T-cell (primary cell): ENCODE results near the gene CTNNAL1. TPM values are rescaled to one million over a fixed set of nuclear protein-coding genes. Genes with fewer than 3 reads are reported as not detected.

Experiments used
- ATAC-seq, 4 experiments: fragments of 200-7000 bp in 3 of 4; fragments of 150-1000 bp in 1 of 4; cut with Tn5 transposase; replicated peaks in 1 of 4; 1 replicate in 3 of 4; 2 replicates in 1 of 4; pipeline ENCODE4 v1.10.0; 2021; ENCODE audit warnings: moderate library complexity in 3 of 4, mild to moderate bottlenecking in 2 of 4, moderate number of reproducible peaks in 1 of 4
- CTCF ChIA-PET, 2 donors: fragments of 300-600 bp; sonication (Branson Sonifier 250); formaldehyde crosslinking; loops; one replicate each; lab custom pipeline; 2022; ENCODE audit warnings: antibody characterized with exemption in 2 of 2; lab: Charles Lee
- POLR2A ChIA-PET, 2 donors: fragments of 300-600 bp; sonication (Branson Sonifier 250); formaldehyde crosslinking; loops; one replicate each; lab custom pipeline; 2022; ENCODE audit warnings: antibody characterized with exemption in 2 of 2; lab: Charles Lee
- DNase-seq, 35 experiments: peaks; one replicate each; pipeline versions ENCODE4 v3.0.0 to v3.0.0-alpha.2; 2013 to 2023
- H3K27ac ChIP-seq: one replicate; pipeline ENCODE4 v1.5.1; 2013; ENCODE audit warnings: low read length
- H3K27me3 ChIP-seq, 2 experiments: replicated peaks in 1 of 2; 1 replicate in 1 of 2; 2 replicates in 1 of 2; pipeline versions ENCODE4 v1.6.1 to v1.7.0; 2013; ENCODE audit warnings: low read length in 1 of 2, mixed read lengths in 1 of 2; ENCODE audit not compliant: control insufficient read depth in 2 of 2, insufficient read depth in 2 of 2; ENCODE audit errors: extremely low read depth in 1 of 2
- H3K36me3 ChIP-seq, 2 donors: 1 replicate in 1 of 2; 2 replicates in 1 of 2; pipeline versions ENCODE4 v1.6.1 to v1.7.0; 2013; ENCODE audit warnings: low read length in 1 of 2; ENCODE audit not compliant: control insufficient read depth in 2 of 2, insufficient read depth in 1 of 2; ENCODE audit errors: extremely low read depth in 1 of 2
- H3K4me1 ChIP-seq, 2 experiments: 1 replicate in 1 of 2; 2 replicates in 1 of 2; pipeline versions ENCODE4 v1.6.1 to v1.7.0; 2013; ENCODE audit warnings: low read length in 2 of 2, mixed read lengths in 1 of 2; ENCODE audit not compliant: insufficient read depth in 2 of 2, control insufficient read depth in 1 of 2; ENCODE audit errors: extremely low read depth in 1 of 2
- H3K4me3 ChIP-seq, 2 donors: 1 replicate in 1 of 2; 2 replicates in 1 of 2; pipeline versions ENCODE4 v1.5.1 to v1.7.0; 2013; ENCODE audit warnings: mild to moderate bottlenecking in 2 of 2, low read length in 1 of 2, moderate library complexity in 1 of 2; ENCODE audit not compliant: control insufficient read depth in 1 of 2; ENCODE audit errors: extremely low read depth in 1 of 2
- H3K9me3 ChIP-seq: 2 replicates; pipeline ENCODE4 v1.7.0; 2013
- H3K27ac Mint-ChIP-seq, 2 donors: one replicate each; pipeline ENCODE4 v1.8.0; 2020 to 2021; ENCODE audit warnings: mild to moderate bottlenecking in 2 of 2, mixed read lengths in 2 of 2
- H3K27me3 Mint-ChIP-seq, 2 donors: one replicate each; pipeline ENCODE4 v1.8.0; 2021 to 2022; ENCODE audit warnings: mixed read lengths in 2 of 2
- H3K36me3 Mint-ChIP-seq: one replicate; pipeline ENCODE4 v1.8.0; 2021; ENCODE audit warnings: mixed read lengths
- H3K4me1 Mint-ChIP-seq, 3 donors: one replicate each; pipeline ENCODE4 v1.8.0; 2020 to 2022; ENCODE audit warnings: mixed read lengths in 3 of 3, mild to moderate bottlenecking in 1 of 3
- H3K4me3 Mint-ChIP-seq, 3 donors: one replicate each; pipeline ENCODE4 v1.8.0; 2020 to 2022; ENCODE audit warnings: mild to moderate bottlenecking in 3 of 3, mixed read lengths in 3 of 3, moderate library complexity in 3 of 3
- H3K9me3 Mint-ChIP-seq, 3 donors: one replicate each; pipeline ENCODE4 v1.8.0; 2020 to 2022; ENCODE audit warnings: mixed read lengths in 3 of 3
- WGBS: methylation state at CpG from one replicate; pipeline ENCODE4 v1.1.5; 2013; ENCODE audit warnings: missing lambda C conversion rate; ENCODE audit not compliant: insufficient coverage; 5-methylcytosine and 5-hydroxymethylcytosine counted together
- total RNA-seq, 35 experiments: library from RNA in 6 of 35; stranded (reverse) in 6 of 35; fragments of 120-200 nt in 1 of 35; gene quantifications; one replicate each; pipeline versions ENCODE4 v1.2.1 to v1.2.4 and lab custom pipeline; 2013 to 2026

Gene CTNNAL1
- total RNA-seq, 5 donors from 2014 or later (not counting 1 experiment from before 2014, with no cell fraction given): 2.1 to 4.1 (median 3.8) TPM

DNA sequence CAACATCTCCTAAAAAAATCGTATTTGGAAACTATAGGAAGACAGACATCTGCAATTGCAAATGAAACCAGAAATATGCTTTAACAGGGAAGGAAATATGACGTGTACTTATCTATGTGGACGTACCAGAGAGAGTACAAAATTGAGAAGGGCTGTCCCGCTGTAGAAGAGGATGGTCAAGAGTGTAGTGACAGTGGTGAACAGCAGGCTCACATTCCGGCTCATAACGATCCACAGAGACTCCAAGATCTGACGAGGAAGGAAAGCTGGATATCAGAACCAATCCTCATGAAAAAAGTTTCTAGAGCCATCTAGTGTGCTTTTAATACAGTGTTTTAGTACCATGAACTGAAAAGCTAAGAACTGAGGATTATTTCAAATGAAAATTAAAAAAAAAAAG, 37.1 kb upstream of the CTNNAL1 start:
- POLR2A ChIA-PET: no interaction called here
- no peak for ATAC-seq

DNA sequence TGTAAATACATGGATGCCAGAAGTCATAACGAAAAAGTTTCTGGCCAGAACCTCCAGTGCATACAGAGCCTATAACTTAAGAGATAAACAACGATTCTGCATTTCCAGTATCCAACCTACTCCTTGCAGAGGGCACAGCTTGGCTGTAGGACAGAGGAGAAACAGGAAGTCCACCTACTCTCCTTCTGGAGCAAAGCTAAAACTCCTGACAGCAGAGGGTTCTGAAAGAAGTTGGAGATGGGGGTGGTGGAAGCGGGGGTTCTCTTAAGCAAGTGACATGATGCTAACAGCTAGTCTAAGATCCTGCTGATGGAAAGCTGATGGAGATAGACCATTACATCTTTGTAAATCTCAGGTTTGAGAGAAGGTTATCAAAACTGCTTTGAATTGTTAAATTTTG, 35.5 kb upstream of the CTNNAL1 start:
- DNase-seq (no peak), ATAC-seq (no peak)
- ChIA-PET POLR2A (no interaction called here), CTCF (interaction anchor here in 1 of 2 donors (1.1 kb wide), 1 partner anchor 172 kb away, joined by 3 read pairs; no protein-coding TSS in a partner anchor)
- Mint-ChIP-seq H3K36me3 (peaks cover 73% of the 10 kb centered on the region), H3K4me3 (no peak overlapping the region), H3K27ac (no peak overlapping the region), H3K27me3 (no peaks in the 10 kb centered on the region), H3K9me3 (peaks cover 0 to 3% (median 0%) of the 10 kb centered on the region in 3 donors), H3K4me1 (peaks cover 0 to 4% (median 3%) of the 10 kb centered on the region in 3 donors)
- no peak overlapping the region for H3K27ac ChIP-seq
- no peak overlapping the region for H3K4me3 ChIP-seq
- no peaks in the 10 kb centered on the region for H3K9me3 ChIP-seq
- H3K4me1 ChIP-seq: no peaks in the 10 kb centered on the region
- WGBS: 83% methylated on average over 1 of the region's 3 CpGs
- H3K36me3 ChIP-seq: peaks cover 0 to 83% of the 10 kb centered on the region in 2 donors
- no peaks in the 10 kb centered on the region for H3K27me3 ChIP-seq

More for the DNA sequence above, 37.1 kb upstream of the CTNNAL1 start:
- no peak overlapping the region for H3K4me3 ChIP-seq
- no peaks in the 10 kb centered on the region for H3K9me3 ChIP-seq
- Mint-ChIP-seq H3K4me1 (peaks cover 0 to 5% (median 4%) of the 10 kb centered on the region in 3 donors), H3K36me3 (peaks cover 72% of the 10 kb centered on the region), H3K27ac (no peak overlapping the region), H3K27me3 (no peaks in the 10 kb centered on the region), H3K4me3 (no peak overlapping the region), H3K9me3 (no peaks in the 10 kb centered on the region)
- no peaks in the 10 kb centered on the region for H3K4me1 ChIP-seq
- no peak overlapping the region for H3K27ac ChIP-seq
- no peaks in the 10 kb centered on the region for H3K27me3 ChIP-seq
- CTCF ChIA-PET: no interaction called here
- WGBS: 85% methylated on average over 6 of the region's 7 CpGs
- H3K36me3 ChIP-seq: peaks cover 0 to 67% of the 10 kb centered on the region in 2 donors
- no peak for DNase-seq

DNA sequence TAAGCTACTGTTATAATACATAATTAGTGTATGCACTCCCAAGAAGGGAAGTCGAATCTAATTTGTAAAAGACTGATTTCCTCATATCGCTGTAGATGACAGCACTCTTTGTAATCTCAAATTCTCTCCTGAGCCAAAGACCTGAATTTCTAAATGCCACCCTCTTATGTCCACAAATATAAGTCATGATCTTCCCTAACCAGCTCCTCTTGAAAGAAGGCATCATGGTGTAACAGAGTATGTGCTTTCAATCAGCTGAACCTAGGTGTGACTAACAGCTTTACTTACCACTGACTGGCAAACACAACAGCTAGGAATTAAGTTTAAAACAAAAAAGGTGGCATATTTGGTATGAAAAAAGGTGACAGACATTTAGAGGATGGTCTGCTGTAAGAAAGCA, 34.0 kb upstream of the CTNNAL1 start:
- DNase-seq (no peak), ATAC-seq (no peak)
- Histone ChIP-seq H3K4me3 (no peak overlapping the region), H3K9me3 (no peaks in the 10 kb centered on the region), H3K27me3 (no peaks in the 10 kb centered on the region), H3K36me3 (peaks cover 0 to 79% of the 10 kb centered on the region in 2 donors), H3K27ac (no peak overlapping the region), H3K4me1 (no peaks in the 10 kb centered on the region)
- no CpG with 5 or more reads among the region's 2 CpGs for WGBS
- Mint-ChIP-seq H3K9me3 (peaks cover 2 to 10% (median 6%) of the 10 kb centered on the region in 3 donors), H3K36me3 (peaks cover 72% of the 10 kb centered on the region), H3K4me3 (no peak overlapping the region), H3K4me1 (peaks cover 0 to 4% (median 3%) of the 10 kb centered on the region in 3 donors), H3K27ac (no peak overlapping the region), H3K27me3 (no peaks in the 10 kb centered on the region)
- ChIA-PET CTCF (interaction anchor here in 1 of 2 donors (0.8 kb wide), 1 partner anchor 14 kb away, joined by 3 read pairs; no protein-coding TSS in a partner anchor), POLR2A (interaction anchor here in 1 of 2 donors (0.5 kb wide), 1 partner anchor 131 kb away, joined by 16 read pairs; no protein-coding TSS in a partner anchor)

DNA sequence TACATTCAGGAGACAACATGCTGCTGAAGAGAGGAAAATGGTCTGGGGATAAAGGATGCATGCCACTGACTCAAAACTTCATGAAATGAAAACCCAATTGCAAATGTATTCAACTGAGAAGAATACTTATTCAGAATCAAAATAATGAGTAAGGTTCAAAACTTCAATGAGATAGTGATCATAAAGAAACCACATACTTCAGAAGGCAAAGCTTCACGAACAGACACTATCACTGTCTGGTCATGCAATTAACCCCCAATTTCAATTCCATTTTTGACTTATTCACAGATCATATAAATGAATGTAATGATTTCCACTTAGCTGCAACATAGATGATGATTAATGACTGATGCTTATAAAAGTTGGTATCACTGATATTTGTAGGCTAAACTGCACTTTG, 33.0 kb upstream of the CTNNAL1 start:
- H3K9me3 Mint-ChIP-seq: peaks cover 2 to 10% (median 6%) of the 10 kb centered on the region in 3 donors
- H3K27ac Mint-ChIP-seq: no peak overlapping the region
- H3K27me3 Mint-ChIP-seq: no peaks in the 10 kb centered on the region
- no peak overlapping the region for H3K4me3 Mint-ChIP-seq
- CTCF ChIA-PET: no interaction called here
- Histone ChIP-seq H3K4me3 (no peak overlapping the region), H3K9me3 (no peaks in the 10 kb centered on the region), H3K27ac (no peak overlapping the region), H3K27me3 (no peaks in the 10 kb centered on the region), H3K4me1 (no peaks in the 10 kb centered on the region), H3K36me3 (peaks cover 0 to 71% of the 10 kb centered on the region in 2 donors)
- POLR2A ChIA-PET: no interaction called here
- peaks cover 67% of the 10 kb centered on the region for H3K36me3 Mint-ChIP-seq
- no peak for DNase-seq
- no peak for ATAC-seq
- peaks cover 0 to 4% (median 3%) of the 10 kb centered on the region in 3 donors for H3K4me1 Mint-ChIP-seq
- no CpG with 5 or more reads among the region's 1 CpG for WGBS

DNA sequence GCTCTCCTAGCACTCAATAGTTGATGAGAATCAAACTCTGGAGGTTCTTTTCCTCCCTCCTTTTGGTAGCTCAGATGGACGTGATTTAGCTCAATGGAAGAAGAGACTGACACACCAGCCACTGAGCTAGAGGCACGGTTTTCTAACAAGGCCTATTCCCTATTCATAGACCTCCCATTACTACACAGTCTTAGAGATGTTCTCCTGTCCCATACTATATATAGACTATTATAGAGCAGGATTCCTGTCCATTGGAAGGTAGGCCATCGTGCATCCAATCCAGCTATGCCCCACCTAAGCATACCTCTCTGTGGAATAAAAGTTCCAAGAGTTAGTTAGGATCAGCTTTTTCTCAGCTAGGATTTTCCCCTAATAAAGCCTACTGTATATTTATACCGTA, 30.3 kb upstream of the CTNNAL1 start:
- H3K27me3 Mint-ChIP-seq: no peaks in the 10 kb centered on the region
- H3K27ac Mint-ChIP-seq: no peak overlapping the region
- peaks cover 0 to 60% of the 10 kb centered on the region in 2 donors for H3K36me3 ChIP-seq
- H3K4me1 ChIP-seq: no peaks in the 10 kb centered on the region
- ATAC-seq (no peak), DNase-seq (no peak)
- CTCF ChIA-PET: no interaction called here
- no peak overlapping the region for H3K4me3 ChIP-seq
- peaks cover 2 to 10% (median 6%) of the 10 kb centered on the region in 3 donors for H3K9me3 Mint-ChIP-seq
- H3K27me3 ChIP-seq: no peaks in the 10 kb centered on the region
- no CpG with 5 or more reads among the region's 4 CpGs for WGBS
- POLR2A ChIA-PET: interaction anchor here in 1 of 2 donors (0.5 kb wide), 1 partner anchor 113 kb away, joined by 4 read pairs; no protein-coding TSS in a partner anchor
- H3K4me1 Mint-ChIP-seq: peaks cover 3 to 8% (median 4%) of the 10 kb centered on the region in 3 donors
- H3K4me3 Mint-ChIP-seq: no peak overlapping the region
- no peak overlapping the region for H3K27ac ChIP-seq
- H3K36me3 Mint-ChIP-seq: peaks cover 73% of the 10 kb centered on the region
- no peaks in the 10 kb centered on the region for H3K9me3 ChIP-seq

DNA sequence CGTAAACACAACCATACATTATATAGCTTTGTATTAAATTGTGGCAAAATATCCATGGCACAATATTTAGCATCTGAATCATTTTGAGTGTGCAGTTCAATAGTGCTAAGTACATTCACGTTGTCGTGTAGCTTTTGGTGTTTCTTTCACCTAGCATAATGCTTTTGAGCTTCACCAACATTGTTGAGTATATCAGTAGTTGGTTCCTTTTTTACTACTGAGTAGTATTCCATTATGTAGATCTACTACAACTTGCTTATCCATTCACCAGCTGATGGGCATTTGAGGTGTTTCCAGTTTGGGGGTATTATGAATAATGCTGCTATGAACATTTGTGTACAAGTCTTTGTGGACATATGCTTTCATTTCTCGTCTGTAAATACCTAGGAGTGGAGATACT, 27.3 kb upstream of the CTNNAL1 start:
- DNase-seq: no peak
- Mint-ChIP-seq H3K27me3 (no peaks in the 10 kb centered on the region), H3K36me3 (peaks cover 74% of the 10 kb centered on the region), H3K4me1 (peaks cover 3 to 8% (median 4%) of the 10 kb centered on the region in 3 donors), H3K27ac (no peak overlapping the region), H3K9me3 (peaks cover 2 to 10% (median 6%) of the 10 kb centered on the region in 3 donors), H3K4me3 (no peak overlapping the region)
- Histone ChIP-seq H3K27me3 (no peaks in the 10 kb centered on the region), H3K4me1 (no peaks in the 10 kb centered on the region), H3K4me3 (no peak overlapping the region), H3K36me3 (peaks cover 0 to 45% of the 10 kb centered on the region in 2 donors), H3K9me3 (no peaks in the 10 kb centered on the region), H3K27ac (no peak overlapping the region)
- WGBS: no CpG with 5 or more reads among the region's 4 CpGs
- POLR2A ChIA-PET: no interaction called here
- CTCF ChIA-PET: no interaction called here
- no peak for ATAC-seq
